GM12878 (cell line): ENCODE data around the gene MED25. TPM values are rescaled to one million over a fixed set of nuclear protein-coding genes. Genes with fewer than 3 reads are reported as not detected.

ENCODE experiments used
- ATAC-seq: fragments of 200-7000 bp; cut with Tn5 transposase; 3 replicates; pipeline ENCODE4 v1.9.1; 2020; ENCODE audit warnings: mild to moderate bottlenecking, moderate library complexity
- BruUV-seq: library from RNA; stranded (reverse); fragments of 400-500 nt; replicated peaks from 2 replicates; lab custom pipeline; 2021; lab: Mats Ljungman, UMichigan
- CTCF ChIA-PET: fragments of 300-600 bp; sonication (Branson Sonifier 250); formaldehyde crosslinking; extraction: SDS; loops from one replicate; lab custom pipeline; 2021; ENCODE audit warnings: inconsistent platforms; lab: Yijun Ruan, JAX
- POLR2A ChIA-PET: fragments of 350-600 bp; formaldehyde crosslinking; extraction: SDS; loops from one replicate; lab custom pipeline; 2021; ENCODE audit warnings: inconsistent platforms; lab: Charles Lee
- RAD21 ChIA-PET: fragments of 300-600 bp; sonication (Branson Sonifier 250); formaldehyde crosslinking; loops from one replicate; lab custom pipeline; 2023; ENCODE audit warnings: antibody characterized with exemption; ENCODE audit not compliant: unreplicated experiment; lab: Charles Lee
- SMC1A ChIA-PET: fragments of 300-600 bp; sonication (Branson Sonifier 250); formaldehyde crosslinking; loops from one replicate; lab custom pipeline; 2023; ENCODE audit not compliant: unreplicated experiment, uncharacterized antibody; lab: Charles Lee
- DNase-seq: peaks from one replicate; pipeline ENCODE4 v3.0.0-alpha.2; 2011; ENCODE audit warnings: low read depth, low spot score
- FAIRE-seq: peaks from 3 replicates; lab custom pipeline; 2011; peaks lifted over from hg19 to GRCh38; lab: Jason Lieb, UNC
- H2AFZ ChIP-seq: 2 replicates; pipeline ENCODE4 v1.6.0; 2011; ENCODE audit warnings: low read depth, low read length, control low read depth; ENCODE audit not compliant: control insufficient read depth
- H3K27ac ChIP-seq: 2 replicates; pipeline ENCODE4 v1.5.1; 2011; ENCODE audit warnings: control low read depth; ENCODE audit not compliant: control insufficient read depth, insufficient read depth
- H3K27me3 ChIP-seq, 2 experiments: replicated peaks in 1 of 2; 2 replicates each; pipeline versions ENCODE4 v1.6.0 to v1.6.1; 2011; ENCODE audit warnings: low read length in 1 of 2; ENCODE audit not compliant: control insufficient read depth in 2 of 2, insufficient read depth in 2 of 2
- H3K36me3 ChIP-seq, 2 experiments: 2 replicates each; pipeline ENCODE4 v1.5.1; 2011; ENCODE audit warnings: low read length in 1 of 2; ENCODE audit not compliant: control insufficient read depth in 2 of 2, insufficient read depth in 2 of 2
- H3K4me1 ChIP-seq: 2 replicates; pipeline ENCODE4 v1.6.1; 2011; ENCODE audit warnings: mild to moderate bottlenecking, low read length, moderate library complexity, mixed read lengths; ENCODE audit not compliant: control insufficient read depth, insufficient read depth
- H3K4me2 ChIP-seq: 2 replicates; pipeline ENCODE4 v1.6.0; 2011; ENCODE audit warnings: control low read depth; ENCODE audit not compliant: control insufficient read depth, insufficient read depth
- H3K4me3 ChIP-seq: fragments of 200-600 bp; sonication (generic); 2 replicates; pipeline ENCODE4 v1.5.1; 2016
- H3K79me2 ChIP-seq: 2 replicates; pipeline ENCODE4 v1.6.0; 2011; ENCODE audit warnings: low read length; ENCODE audit not compliant: control insufficient read depth, insufficient read depth
- H3K9ac ChIP-seq: 2 replicates; pipeline ENCODE4 v1.8.0; 2011; ENCODE audit warnings: low read length, control low read depth, mixed read lengths; ENCODE audit not compliant: control insufficient read depth, insufficient read depth
- H3K9me3 ChIP-seq: replicated peaks from 3 replicates; pipeline ENCODE4 v1.5.1; 2011; ENCODE audit warnings: mild to moderate bottlenecking, low read length; ENCODE audit not compliant: control insufficient read depth, insufficient read depth
- H4K20me1 ChIP-seq: 2 replicates; pipeline ENCODE4 v1.6.0; 2011; ENCODE audit not compliant: control insufficient read depth, insufficient read depth
- BMI1 ChIP-seq: fragments of 450-650 bp; IDR thresholded peaks from 2 replicates; pipeline ENCODE4 v1.6.1; 2016; ENCODE audit warnings: mild to moderate bottlenecking, moderate library complexity, borderline replicate concordance
- CHD4 ChIP-seq: fragments of 200-600 bp; sonication (generic); IDR thresholded peaks from 2 replicates; pipeline ENCODE4 v1.6.1; 2016; ENCODE audit warnings: mild to moderate bottlenecking
- CTCF ChIP-seq, 3 experiments: IDR thresholded peaks in 2 of 3; conservative IDR thresholded peaks in 1 of 3; 2 replicates each; pipeline ENCODE4 v1.5.1; 2011; ENCODE audit warnings: low read depth in 3 of 3, low read length in 3 of 3, mild to moderate bottlenecking in 3 of 3, control low read depth in 2 of 3, moderate library complexity in 2 of 3, inconsistent platforms in 1 of 3, mixed read lengths in 1 of 3; ENCODE audit not compliant: control insufficient read depth in 2 of 3, insufficient read depth in 1 of 3; ENCODE audit errors: extremely low read depth in 1 of 3
- MAX ChIP-seq: IDR thresholded peaks from 2 replicates; pipeline ENCODE4 v1.6.1; 2012; ENCODE audit warnings: low read depth, low read length, improper control_type of control experiment
- POLR2AphosphoS5 ChIP-seq: IDR thresholded peaks from 2 replicates; pipeline ENCODE4 v1.6.1; 2011; ENCODE audit warnings: mild to moderate bottlenecking, low read length, inconsistent platforms
- SMAD1 ChIP-seq: fragments of 450-650 bp; IDR thresholded peaks from 2 replicates; pipeline ENCODE4 v1.6.1; 2018; ENCODE audit warnings: mild to moderate bottlenecking, low read depth; ENCODE audit not compliant: partially characterized antibody
- TCF3 ChIP-seq: IDR thresholded peaks from 2 replicates; pipeline ENCODE4 v1.6.1; 2012; ENCODE audit warnings: low read depth, mild to moderate bottlenecking, low read length, borderline replicate concordance; ENCODE audit not compliant: insufficient read depth
- TCF7 ChIP-seq: IDR thresholded peaks from 2 replicates; pipeline ENCODE4 v1.6.1; 2014; ENCODE audit warnings: antibody characterized with exemption, borderline replicate concordance
- WGBS: methylation state at CpG from one replicate; pipeline ENCODE4 v1.1.6; 2016; ENCODE audit warnings: low lambda C conversion rate; ENCODE audit not compliant: insufficient replicate concordance, insufficient coverage; ENCODE audit errors: missing lambda C conversion rate; 5-methylcytosine and 5-hydroxymethylcytosine counted together
- in situ Hi-C: fragments of 300-500 bp; cut with MboI; formaldehyde crosslinking; loops from 9 replicates; pipeline ENCODE4 v1.14.3; 2018; ENCODE audit warnings: mixed read lengths
- intact Hi-C: fragments of 100-400 bp; cut with micrococcal nuclease; formaldehyde crosslinking; loops from one replicate; pipeline ENCODE4 v1.14.2; 2022; ENCODE audit not compliant: unreplicated experiment
- polyA plus RNA-seq, 11 experiments: library from polyadenylated mRNA; depleted of rRNA in 4 of 11; unstranded in 6 of 11; stranded (reverse) in 5 of 11; fragments of >200 nt; fragmentation: Nextera tagmentation in 4 of 11; fragmentation: Illumina TruSeq in 1 of 11; extraction: Ambion mirVana in 4 of 11; extraction: Trizol in 1 of 11; gene quantifications; 1 replicate in 1 of 11; 2 replicates in 10 of 11; pipeline versions ENCODE4 v1.2.1 to v1.2.3, GENCODE V29; 2011 to 2016; ENCODE audit warnings: inconsistent platforms in 2 of 11, missing spikeins in 2 of 11, low read depth in 1 of 11
- total RNA-seq, 4 experiments: library from RNA; depleted of rRNA in 3 of 4; stranded (reverse); fragments of >200 nt in 3 of 4; fragmentation: Illumina TruSeq in 1 of 4; extraction: Trizol in 1 of 4; gene quantifications; 2 replicates each; pipeline versions ENCODE4 v1.2.1 to v1.2.3, GENCODE V29; 2013 to 2021
- TF ChIP-seq, protein P1 (sequence below): IDR thresholded peaks from 2 replicates; pipeline ENCODE4 v1.6.1; 2011; ENCODE audit warnings: low read depth, low read length, improper control_type of control experiment, borderline replicate concordance
- TF ChIP-seq, protein P2 (sequence below): fragments of 450-650 bp; IDR thresholded peaks from 2 replicates; pipeline ENCODE4 v1.6.1; 2016; ENCODE audit warnings: mild to moderate bottlenecking, moderate library complexity, borderline replicate concordance
- TF ChIP-seq, protein P3 (sequence below): fragments of 450-650 bp; IDR thresholded peaks from 2 replicates; pipeline ENCODE4 v1.6.1; 2018; ENCODE audit warnings: borderline replicate concordance, mild to moderate bottlenecking; ENCODE audit not compliant: partially characterized antibody

Gene MED25
- total and polyA plus RNA-seq, 10 of the 15 experiments (the other 5 are each of a cell fraction or from before 2014, with no cell fraction given) = 3.5 to 53.9 (median 17.1) TPM

GRCh38 chr19:49790866-49791265, 27.2 kb upstream of the MED25 start:
- H3K36me3 ChIP-seq = peaks cover 11 to 20% of the 10 kb centered on the region in 2 experiments; a peak in 3 of 4 replicates
- H3K4me2 ChIP-seq = no peak overlapping the region
- no peaks in the 10 kb centered on the region for H3K4me1 ChIP-seq
- ChIA-PET CTCF (no interaction called here), RAD21 (no interaction called here), SMC1A (no interaction called here), POLR2A (no interaction called here)
- in situ Hi-C loops = no loop called here
- H3K27ac ChIP-seq = no peak overlapping the region
- no peak overlapping the region for H2AFZ ChIP-seq
- DNase-seq (no peak), FAIRE-seq (no peak)
- H3K9ac ChIP-seq = no peak overlapping the region
- 97% methylated on average over 9 of the region's 9 CpGs for WGBS
- H4K20me1 ChIP-seq = no peaks in the 10 kb centered on the region
- H3K27me3 ChIP-seq = no peaks in the 10 kb centered on the region
- no peaks in the 10 kb centered on the region for H3K9me3 ChIP-seq
- no peaks in the 10 kb centered on the region for H3K79me2 ChIP-seq
- H3K4me3 ChIP-seq = no peak overlapping the region
- no peak for TF ChIP-seq BMI1
- no peak for TF ChIP-seq CHD4
- no peak for TF ChIP-seq TCF7
- no peak for TF ChIP-seq MAX
- TF ChIP-seq POLR2AphosphoS5 = no peak
- no peak for TF ChIP-seq CTCF (IDR thresholded peaks at IDR 0.05 in 2 of 3, conservative IDR thresholded peaks at IDR 0.05 in 1 of 3; ENCODE audit: control insufficient read depth in 2 of 3, extremely low read depth in 1 of 3, insufficient read depth in 1 of 3, low read depth in 3 of 3, low read length in 3 of 3)
- TF ChIP-seq, protein P1, sequence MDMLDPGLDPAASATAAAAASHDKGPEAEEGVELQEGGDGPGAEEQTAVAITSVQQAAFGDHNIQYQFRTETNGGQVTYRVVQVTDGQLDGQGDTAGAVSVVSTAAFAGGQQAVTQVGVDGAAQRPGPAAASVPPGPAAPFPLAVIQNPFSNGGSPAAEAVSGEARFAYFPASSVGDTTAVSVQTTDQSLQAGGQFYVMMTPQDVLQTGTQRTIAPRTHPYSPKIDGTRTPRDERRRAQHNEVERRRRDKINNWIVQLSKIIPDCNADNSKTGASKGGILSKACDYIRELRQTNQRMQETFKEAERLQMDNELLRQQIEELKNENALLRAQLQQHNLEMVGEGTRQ = no peak
- TF ChIP-seq, protein P2, sequence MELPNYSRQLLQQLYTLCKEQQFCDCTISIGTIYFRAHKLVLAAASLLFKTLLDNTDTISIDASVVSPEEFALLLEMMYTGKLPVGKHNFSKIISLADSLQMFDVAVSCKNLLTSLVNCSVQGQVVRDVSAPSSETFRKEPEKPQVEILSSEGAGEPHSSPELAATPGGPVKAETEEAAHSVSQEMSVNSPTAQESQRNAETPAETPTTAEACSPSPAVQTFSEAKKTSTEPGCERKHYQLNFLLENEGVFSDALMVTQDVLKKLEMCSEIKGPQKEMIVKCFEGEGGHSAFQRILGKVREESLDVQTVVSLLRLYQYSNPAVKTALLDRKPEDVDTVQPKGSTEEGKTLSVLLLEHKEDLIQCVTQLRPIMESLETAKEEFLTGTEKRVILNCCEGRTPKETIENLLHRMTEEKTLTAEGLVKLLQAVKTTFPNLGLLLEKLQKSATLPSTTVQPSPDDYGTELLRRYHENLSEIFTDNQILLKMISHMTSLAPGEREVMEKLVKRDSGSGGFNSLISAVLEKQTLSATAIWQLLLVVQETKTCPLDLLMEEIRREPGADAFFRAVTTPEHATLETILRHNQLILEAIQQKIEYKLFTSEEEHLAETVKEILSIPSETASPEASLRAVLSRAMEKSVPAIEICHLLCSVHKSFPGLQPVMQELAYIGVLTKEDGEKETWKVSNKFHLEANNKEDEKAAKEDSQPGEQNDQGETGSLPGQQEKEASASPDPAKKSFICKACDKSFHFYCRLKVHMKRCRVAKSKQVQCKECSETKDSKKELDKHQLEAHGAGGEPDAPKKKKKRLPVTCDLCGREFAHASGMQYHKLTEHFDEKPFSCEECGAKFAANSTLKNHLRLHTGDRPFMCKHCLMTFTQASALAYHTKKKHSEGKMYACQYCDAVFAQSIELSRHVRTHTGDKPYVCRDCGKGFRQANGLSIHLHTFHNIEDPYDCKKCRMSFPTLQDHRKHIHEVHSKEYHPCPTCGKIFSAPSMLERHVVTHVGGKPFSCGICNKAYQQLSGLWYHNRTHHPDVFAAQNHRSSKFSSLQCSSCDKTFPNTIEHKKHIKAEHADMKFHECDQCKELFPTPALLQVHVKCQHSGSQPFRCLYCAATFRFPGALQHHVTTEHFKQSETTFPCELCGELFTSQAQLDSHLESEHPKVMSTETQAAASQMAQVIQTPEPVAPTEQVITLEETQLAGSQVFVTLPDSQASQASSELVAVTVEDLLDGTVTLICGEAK = no peak
- TF ChIP-seq, protein P3, sequence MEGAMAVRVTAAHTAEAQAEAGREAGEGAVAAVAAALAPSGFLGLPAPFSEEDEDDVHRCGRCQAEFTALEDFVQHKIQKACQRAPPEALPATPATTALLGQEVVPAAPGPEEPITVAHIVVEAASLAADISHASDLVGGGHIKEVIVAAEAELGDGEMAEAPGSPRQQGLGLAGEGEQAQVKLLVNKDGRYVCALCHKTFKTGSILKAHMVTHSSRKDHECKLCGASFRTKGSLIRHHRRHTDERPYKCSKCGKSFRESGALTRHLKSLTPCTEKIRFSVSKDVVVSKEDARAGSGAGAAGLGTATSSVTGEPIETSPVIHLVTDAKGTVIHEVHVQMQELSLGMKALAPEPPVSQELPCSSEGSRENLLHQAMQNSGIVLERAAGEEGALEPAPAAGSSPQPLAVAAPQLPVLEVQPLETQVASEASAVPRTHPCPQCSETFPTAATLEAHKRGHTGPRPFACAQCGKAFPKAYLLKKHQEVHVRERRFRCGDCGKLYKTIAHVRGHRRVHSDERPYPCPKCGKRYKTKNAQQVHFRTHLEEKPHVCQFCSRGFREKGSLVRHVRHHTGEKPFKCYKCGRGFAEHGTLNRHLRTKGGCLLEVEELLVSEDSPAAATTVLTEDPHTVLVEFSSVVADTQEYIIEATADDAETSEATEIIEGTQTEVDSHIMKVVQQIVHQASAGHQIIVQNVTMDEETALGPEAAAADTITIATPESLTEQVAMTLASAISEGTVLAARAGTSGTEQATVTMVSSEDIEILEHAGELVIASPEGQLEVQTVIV = no peak
- no peak for TF ChIP-seq SMAD1
- TF ChIP-seq TCF3 = no peak
- TF ChIP-seq, all 136 proteins: peak for 0
- intact Hi-C loops = no loop called here
- no peak for ATAC-seq
- BruUV-seq = no TSS peak
